ENCODE measurements around the gene NPPC. TPM values are rescaled to one million over a fixed set of nuclear protein-coding genes. Genes with fewer than 3 reads are reported as not detected.

The NPPC gene
- polyA plus RNA-seq, 1 of the 3 experiments (the other 2 are of a cell fraction): not detected

DNA sequence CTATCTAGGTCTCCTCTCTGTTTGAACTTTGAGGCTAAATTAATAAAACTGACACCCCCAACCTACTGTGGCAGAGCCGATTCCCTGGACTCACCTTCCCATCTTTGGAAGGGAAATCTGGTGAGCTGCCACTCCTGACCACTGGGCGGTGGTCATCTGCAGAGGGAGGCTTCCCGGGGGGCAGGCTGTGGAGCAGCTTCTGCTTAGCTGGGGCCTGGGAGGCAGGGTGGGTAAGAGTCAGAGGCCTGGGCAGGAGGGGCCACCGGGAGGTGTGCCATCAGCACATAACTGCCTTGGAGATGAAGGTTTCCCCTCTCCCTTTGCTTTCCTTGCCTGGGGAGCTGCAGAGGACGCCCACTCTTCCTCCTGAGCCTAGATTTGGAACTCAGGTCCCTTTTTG is 2.3 kb upstream of the NPPC start:
- peak; percentile 58 for DNase-seq
- no peak overlapping the region for H2AFZ ChIP-seq (ENCODE audit: low read depth)
- POLR2A ChIA-PET: no interaction called here
- H3F3A ChIP-seq (replicated peaks; ENCODE audit: insufficient read depth): no peaks in the 10 kb centered on the region
- no peaks in the 10 kb centered on the region for H3K36me3 ChIP-seq (replicated peaks in 1 of 2; ENCODE audit: control insufficient read depth in 1 of 2, insufficient read depth in 2 of 2, low read length in 1 of 2)
- CTCF ChIA-PET: interaction anchor here (0.8 to 14.3 kb wide), 15 partner anchors 10 to 437 kb away, joined by 3 to 214 read pairs (median 4); no protein-coding TSS in a partner anchor
- peaks cover 0 to 20% of the 10 kb centered on the region in 2 experiments; a peak in 1 of 4 replicates for H3K4me1 ChIP-seq (ENCODE audit: control insufficient read depth in 1 of 2, insufficient read depth in 2 of 2, low read depth in 1 of 2, low read length in 1 of 2)
- no peak overlapping the region for H3K27ac ChIP-seq (ENCODE audit: low read depth in 2 of 2, low read length in 1 of 2)
- no peak overlapping the region for H3K9ac ChIP-seq
- no peaks in the 10 kb centered on the region for H3K9me3 ChIP-seq
- TF ChIP-seq POLR2AphosphoS5 (IDR thresholded peaks at IDR 0.05; ENCODE audit: low read depth, low read length) (no peak), RXRA (IDR thresholded peaks at IDR 0.05; ENCODE audit: borderline replicate concordance, low read depth) (no peak), NRF1 (IDR thresholded peaks at IDR 0.05; ENCODE audit: low read depth, low read length) (no peak), JUND (IDR thresholded peaks at IDR 0.05) (no peak), SIN3A (IDR thresholded peaks at IDR 0.05; ENCODE audit: borderline replicate concordance, low read depth, low read length) (no peak), MEF2A (IDR thresholded peaks at IDR 0.05; ENCODE audit: borderline replicate concordance, low read depth) (no peak), RAD21 (IDR thresholded peaks at IDR 0.05; ENCODE audit: low read length) (peak; percentile 30; the same call in 1 of the 2 replicates)
- TF ChIP-seq, protein P1, sequence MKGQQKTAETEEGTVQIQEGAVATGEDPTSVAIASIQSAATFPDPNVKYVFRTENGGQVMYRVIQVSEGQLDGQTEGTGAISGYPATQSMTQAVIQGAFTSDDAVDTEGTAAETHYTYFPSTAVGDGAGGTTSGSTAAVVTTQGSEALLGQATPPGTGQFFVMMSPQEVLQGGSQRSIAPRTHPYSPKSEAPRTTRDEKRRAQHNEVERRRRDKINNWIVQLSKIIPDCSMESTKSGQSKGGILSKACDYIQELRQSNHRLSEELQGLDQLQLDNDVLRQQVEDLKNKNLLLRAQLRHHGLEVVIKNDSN (IDR thresholded peaks at IDR 0.05; ENCODE audit: borderline replicate concordance, low read depth): no peak
- TF ChIP-seq, protein P2, sequence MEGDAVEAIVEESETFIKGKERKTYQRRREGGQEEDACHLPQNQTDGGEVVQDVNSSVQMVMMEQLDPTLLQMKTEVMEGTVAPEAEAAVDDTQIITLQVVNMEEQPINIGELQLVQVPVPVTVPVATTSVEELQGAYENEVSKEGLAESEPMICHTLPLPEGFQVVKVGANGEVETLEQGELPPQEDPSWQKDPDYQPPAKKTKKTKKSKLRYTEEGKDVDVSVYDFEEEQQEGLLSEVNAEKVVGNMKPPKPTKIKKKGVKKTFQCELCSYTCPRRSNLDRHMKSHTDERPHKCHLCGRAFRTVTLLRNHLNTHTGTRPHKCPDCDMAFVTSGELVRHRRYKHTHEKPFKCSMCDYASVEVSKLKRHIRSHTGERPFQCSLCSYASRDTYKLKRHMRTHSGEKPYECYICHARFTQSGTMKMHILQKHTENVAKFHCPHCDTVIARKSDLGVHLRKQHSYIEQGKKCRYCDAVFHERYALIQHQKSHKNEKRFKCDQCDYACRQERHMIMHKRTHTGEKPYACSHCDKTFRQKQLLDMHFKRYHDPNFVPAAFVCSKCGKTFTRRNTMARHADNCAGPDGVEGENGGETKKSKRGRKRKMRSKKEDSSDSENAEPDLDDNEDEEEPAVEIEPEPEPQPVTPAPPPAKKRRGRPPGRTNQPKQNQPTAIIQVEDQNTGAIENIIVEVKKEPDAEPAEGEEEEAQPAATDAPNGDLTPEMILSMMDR (IDR thresholded peaks at IDR 0.05): peak; percentile 29
- peaks cover 40% of the 10 kb centered on the region for H3K27me3 ChIP-seq (ENCODE audit: insufficient read depth)
- no peaks in the 10 kb centered on the region for H4K20me1 ChIP-seq (ENCODE audit: insufficient read depth)
- no peaks in the 10 kb centered on the region for H3K9me2 ChIP-seq
- no peak overlapping the region for H3K4me2 ChIP-seq
- 82% methylated on average over 4 of the region's 5 CpGs for WGBS (ENCODE audit: low lambda C conversion rate)
- no peak overlapping the region; a peak in 1 of 4 replicates for H3K4me3 ChIP-seq (ENCODE audit: low read depth in 2 of 2, low read length in 1 of 2)
- H3K79me2 ChIP-seq (ENCODE audit: insufficient read depth): no peaks in the 10 kb centered on the region

DNA sequence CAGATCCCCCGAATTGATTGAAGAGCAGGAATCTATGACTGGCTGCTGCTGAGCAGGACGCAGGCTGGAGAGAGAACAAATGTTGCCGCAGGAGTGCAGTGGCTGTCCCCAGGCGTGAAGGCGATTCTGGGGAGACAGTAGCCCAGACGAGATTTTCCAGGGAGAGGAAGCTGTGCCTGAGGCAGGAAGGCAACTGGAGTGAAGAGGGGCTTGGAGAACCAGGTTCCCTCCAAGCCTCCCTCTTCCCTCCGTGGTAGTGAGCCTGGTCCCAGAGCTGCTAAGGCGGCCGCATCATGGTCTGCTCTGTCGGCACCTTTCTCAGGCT is 1.3 kb upstream of the NPPC start:
- ChIA-PET CTCF (interaction anchor here (1.0 to 14.3 kb wide), 11 partner anchors 21 to 596 kb away, joined by 3 to 214 read pairs (median 6); no protein-coding TSS in a partner anchor), POLR2A (no interaction called here)
- no peak overlapping the region for H2AFZ ChIP-seq (ENCODE audit: low read depth)
- TF ChIP-seq FOXJ3 (CRISPR knock-in tag; IDR thresholded peaks at IDR 0.05) (no peak), YY1 (IDR thresholded peaks at IDR 0.05; ENCODE audit: low read depth) (no peak), TCF12 (IDR thresholded peaks at IDR 0.05) (no peak), NRF1 (IDR thresholded peaks at IDR 0.05; ENCODE audit: low read depth, low read length) (no peak), JUND (IDR thresholded peaks at IDR 0.05) (no peak), MXI1 (IDR thresholded peaks at IDR 0.05; ENCODE audit: low read depth, low read length) (no peak), EZH2phosphoT487 (IDR thresholded peaks at IDR 0.05; ENCODE audit: borderline replicate concordance, low read depth) (no peak)
- TF ChIP-seq, protein P3, sequence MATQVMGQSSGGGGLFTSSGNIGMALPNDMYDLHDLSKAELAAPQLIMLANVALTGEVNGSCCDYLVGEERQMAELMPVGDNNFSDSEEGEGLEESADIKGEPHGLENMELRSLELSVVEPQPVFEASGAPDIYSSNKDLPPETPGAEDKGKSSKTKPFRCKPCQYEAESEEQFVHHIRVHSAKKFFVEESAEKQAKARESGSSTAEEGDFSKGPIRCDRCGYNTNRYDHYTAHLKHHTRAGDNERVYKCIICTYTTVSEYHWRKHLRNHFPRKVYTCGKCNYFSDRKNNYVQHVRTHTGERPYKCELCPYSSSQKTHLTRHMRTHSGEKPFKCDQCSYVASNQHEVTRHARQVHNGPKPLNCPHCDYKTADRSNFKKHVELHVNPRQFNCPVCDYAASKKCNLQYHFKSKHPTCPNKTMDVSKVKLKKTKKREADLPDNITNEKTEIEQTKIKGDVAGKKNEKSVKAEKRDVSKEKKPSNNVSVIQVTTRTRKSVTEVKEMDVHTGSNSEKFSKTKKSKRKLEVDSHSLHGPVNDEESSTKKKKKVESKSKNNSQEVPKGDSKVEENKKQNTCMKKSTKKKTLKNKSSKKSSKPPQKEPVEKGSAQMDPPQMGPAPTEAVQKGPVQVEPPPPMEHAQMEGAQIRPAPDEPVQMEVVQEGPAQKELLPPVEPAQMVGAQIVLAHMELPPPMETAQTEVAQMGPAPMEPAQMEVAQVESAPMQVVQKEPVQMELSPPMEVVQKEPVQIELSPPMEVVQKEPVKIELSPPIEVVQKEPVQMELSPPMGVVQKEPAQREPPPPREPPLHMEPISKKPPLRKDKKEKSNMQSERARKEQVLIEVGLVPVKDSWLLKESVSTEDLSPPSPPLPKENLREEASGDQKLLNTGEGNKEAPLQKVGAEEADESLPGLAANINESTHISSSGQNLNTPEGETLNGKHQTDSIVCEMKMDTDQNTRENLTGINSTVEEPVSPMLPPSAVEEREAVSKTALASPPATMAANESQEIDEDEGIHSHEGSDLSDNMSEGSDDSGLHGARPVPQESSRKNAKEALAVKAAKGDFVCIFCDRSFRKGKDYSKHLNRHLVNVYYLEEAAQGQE (IDR thresholded peaks at IDR 0.05; ENCODE audit: low read depth, low read length): no peak
- TF ChIP-seq, protein P1 (IDR thresholded peaks at IDR 0.05; ENCODE audit: borderline replicate concordance, low read depth): no peak
- no peaks in the 10 kb centered on the region for H3K9me3 ChIP-seq
- H3K4me2 ChIP-seq: peak overlapping the region; percentile 97; the same call in 1 of the 2 replicates
- H3K79me2 ChIP-seq (ENCODE audit: insufficient read depth): no peaks in the 10 kb centered on the region
- H3K4me3 ChIP-seq (ENCODE audit: low read depth in 2 of 2, low read length in 1 of 2): no peak overlapping the region
- 36% methylated on average over 10 of the region's 10 CpGs for WGBS (ENCODE audit: low lambda C conversion rate)
- no peaks in the 10 kb centered on the region for H3K9me2 ChIP-seq
- peaks cover 41% of the 10 kb centered on the region for H3K27me3 ChIP-seq (ENCODE audit: insufficient read depth)
- H3K27ac ChIP-seq (ENCODE audit: low read depth in 2 of 2, low read length in 1 of 2): no peak overlapping the region
- H3K9ac ChIP-seq: no peak overlapping the region
- H3K4me1 ChIP-seq (ENCODE audit: control insufficient read depth in 1 of 2, insufficient read depth in 2 of 2, low read depth in 1 of 2, low read length in 1 of 2): peaks cover 0 to 20% of the 10 kb centered on the region in 2 experiments; a peak in 1 of 4 replicates
- no peak for DNase-seq
- H4K20me1 ChIP-seq (ENCODE audit: insufficient read depth): no peaks in the 10 kb centered on the region
- H3F3A ChIP-seq (replicated peaks; ENCODE audit: insufficient read depth): no peaks in the 10 kb centered on the region
- H3K36me3 ChIP-seq (replicated peaks in 1 of 2; ENCODE audit: control insufficient read depth in 1 of 2, insufficient read depth in 2 of 2, low read length in 1 of 2): no peaks in the 10 kb centered on the region
